ENCODE results near the gene DYRK1B. TPM values are rescaled to one million over a fixed set of nuclear protein-coding genes. Genes with fewer than 3 reads are reported as not detected.

The DYRK1B gene
- total RNA-seq, 1 experiment from 2014 or later = 11.8 TPM

DNA sequence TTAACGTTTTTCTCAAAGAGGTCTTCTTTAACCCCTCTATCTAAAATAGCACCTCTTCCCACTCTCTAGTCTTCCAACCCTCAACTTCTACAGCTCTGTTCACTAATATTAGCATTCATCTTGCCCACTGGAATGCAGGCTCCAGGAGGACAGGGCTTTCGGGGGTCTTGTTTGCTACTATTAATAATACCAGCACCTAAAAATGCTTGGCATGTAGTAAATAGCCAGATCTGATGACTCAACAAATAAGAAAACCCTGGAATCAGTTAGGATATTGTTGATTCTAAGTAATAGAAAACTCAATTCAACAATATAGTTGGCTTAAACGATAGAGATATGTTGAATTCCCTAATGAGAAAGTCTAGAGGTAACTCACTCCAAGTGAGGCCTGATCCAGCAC, 14.2 kb downstream of the DYRK1B start:
- H3K27ac Mint-ChIP-seq (ENCODE audit: low read depth, unreplicated experiment) = no peak overlapping the region
- no peaks in the 10 kb centered on the region for H3K27me3 Mint-ChIP-seq (ENCODE audit: insufficient read depth, unreplicated experiment)
- CTCF ChIA-PET = no interaction called here
- intact Hi-C loops (cut with micrococcal nuclease) = no loop called here
- H3K9me3 Mint-ChIP-seq (ENCODE audit: unreplicated experiment) = no peaks in the 10 kb centered on the region
- H3K4me3 Mint-ChIP-seq (ENCODE audit: unreplicated experiment) = no peak overlapping the region
- POLR2A ChIA-PET = no interaction called here
- BruUV-seq (replicated peaks) = no TSS peak
- TF ChIP-seq, protein P1, sequence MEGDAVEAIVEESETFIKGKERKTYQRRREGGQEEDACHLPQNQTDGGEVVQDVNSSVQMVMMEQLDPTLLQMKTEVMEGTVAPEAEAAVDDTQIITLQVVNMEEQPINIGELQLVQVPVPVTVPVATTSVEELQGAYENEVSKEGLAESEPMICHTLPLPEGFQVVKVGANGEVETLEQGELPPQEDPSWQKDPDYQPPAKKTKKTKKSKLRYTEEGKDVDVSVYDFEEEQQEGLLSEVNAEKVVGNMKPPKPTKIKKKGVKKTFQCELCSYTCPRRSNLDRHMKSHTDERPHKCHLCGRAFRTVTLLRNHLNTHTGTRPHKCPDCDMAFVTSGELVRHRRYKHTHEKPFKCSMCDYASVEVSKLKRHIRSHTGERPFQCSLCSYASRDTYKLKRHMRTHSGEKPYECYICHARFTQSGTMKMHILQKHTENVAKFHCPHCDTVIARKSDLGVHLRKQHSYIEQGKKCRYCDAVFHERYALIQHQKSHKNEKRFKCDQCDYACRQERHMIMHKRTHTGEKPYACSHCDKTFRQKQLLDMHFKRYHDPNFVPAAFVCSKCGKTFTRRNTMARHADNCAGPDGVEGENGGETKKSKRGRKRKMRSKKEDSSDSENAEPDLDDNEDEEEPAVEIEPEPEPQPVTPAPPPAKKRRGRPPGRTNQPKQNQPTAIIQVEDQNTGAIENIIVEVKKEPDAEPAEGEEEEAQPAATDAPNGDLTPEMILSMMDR (IDR thresholded peaks at IDR 0.05; ENCODE audit: unreplicated experiment) = no peak
- no peak for DNase-seq (ENCODE audit: unreplicated experiment)
- no peaks in the 10 kb centered on the region for H3K36me3 Mint-ChIP-seq (ENCODE audit: insufficient read depth, unreplicated experiment)
- no peaks in the 10 kb centered on the region for H3K4me1 Mint-ChIP-seq (ENCODE audit: insufficient read depth, unreplicated experiment)

DNA sequence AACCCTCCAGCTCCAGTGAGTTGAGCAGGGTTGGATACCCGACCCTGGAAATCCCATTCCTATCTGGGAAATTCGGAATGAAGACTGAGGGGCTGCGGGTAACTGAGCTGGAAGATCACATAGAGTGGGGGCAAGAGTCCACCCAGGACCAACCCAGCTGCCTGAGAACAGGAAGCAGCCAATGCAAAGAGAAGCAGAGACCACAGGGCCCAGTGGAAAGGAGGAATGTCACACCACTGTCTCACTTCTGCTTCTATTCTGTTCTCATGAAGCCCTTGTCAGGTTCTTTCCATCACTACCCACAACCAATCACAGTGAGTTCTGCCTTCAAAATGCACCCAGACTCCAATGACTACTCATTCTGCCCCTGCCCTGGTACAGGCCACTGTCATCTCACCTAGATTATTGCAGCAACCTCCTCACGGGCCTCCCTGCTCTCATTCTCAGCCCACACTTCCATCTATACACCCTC, 15.3 kb downstream of the DYRK1B start:
- TF ChIP-seq, protein P1 (IDR thresholded peaks at IDR 0.05; ENCODE audit: unreplicated experiment) = no peak
- Mint-ChIP-seq H3K4me1 (ENCODE audit: insufficient read depth, unreplicated experiment) (no peaks in the 10 kb centered on the region), H3K9me3 (ENCODE audit: unreplicated experiment) (no peaks in the 10 kb centered on the region), H3K27me3 (ENCODE audit: insufficient read depth, unreplicated experiment) (no peaks in the 10 kb centered on the region), H3K4me3 (ENCODE audit: unreplicated experiment) (no peak overlapping the region), H3K27ac (ENCODE audit: low read depth, unreplicated experiment) (no peak overlapping the region), H3K36me3 (ENCODE audit: insufficient read depth, unreplicated experiment) (no peaks in the 10 kb centered on the region)
- intact Hi-C loops (cut with micrococcal nuclease) = no loop called here
- POLR2A ChIA-PET = no interaction called here
- no peak for DNase-seq (ENCODE audit: unreplicated experiment)
- no TSS peak for BruUV-seq (replicated peaks)
- CTCF ChIA-PET = no interaction called here

DNA sequence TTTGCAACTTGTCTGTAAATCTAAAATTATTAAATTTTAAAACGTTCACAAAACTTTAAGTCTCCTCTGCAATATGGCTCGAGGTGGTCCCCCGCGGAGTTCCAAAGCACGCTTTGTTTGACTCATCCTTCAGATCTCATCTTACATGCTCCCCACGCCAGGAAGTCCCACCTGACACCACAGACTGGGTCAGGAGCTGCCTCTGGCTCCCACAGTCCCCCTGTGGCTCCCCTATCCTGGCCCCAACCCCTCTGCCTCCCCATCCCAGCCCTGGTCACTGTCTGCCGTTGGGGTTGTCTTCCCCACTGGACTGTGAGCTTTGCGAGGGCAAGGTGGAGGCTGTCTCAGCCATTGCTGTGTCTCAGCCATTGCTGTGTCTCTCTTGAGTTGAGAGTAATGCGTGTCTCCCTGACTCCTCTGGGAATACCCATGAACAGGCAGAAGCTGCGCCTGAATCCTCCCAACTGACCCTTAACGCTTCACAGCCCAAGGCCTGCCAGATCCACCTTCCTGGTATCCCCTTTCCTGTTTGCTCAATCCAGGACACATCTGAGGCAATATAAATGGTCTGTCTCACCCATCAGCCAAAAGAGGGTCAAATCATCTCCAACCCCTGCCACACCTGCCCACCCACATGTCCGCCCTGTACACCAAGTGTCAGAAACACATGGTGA, 15.9 kb downstream of the DYRK1B start:
- H3K36me3 Mint-ChIP-seq (ENCODE audit: insufficient read depth, unreplicated experiment) = no peaks in the 10 kb centered on the region
- ChIA-PET POLR2A (no interaction called here), CTCF (no interaction called here)
- BruUV-seq (replicated peaks) = no TSS peak
- no peaks in the 10 kb centered on the region for H3K9me3 Mint-ChIP-seq (ENCODE audit: unreplicated experiment)
- no peak overlapping the region for H3K4me3 Mint-ChIP-seq (ENCODE audit: unreplicated experiment)
- TF ChIP-seq, protein P1 (IDR thresholded peaks at IDR 0.05; ENCODE audit: unreplicated experiment) = no peak
- H3K27ac Mint-ChIP-seq (ENCODE audit: low read depth, unreplicated experiment) = no peak overlapping the region
- intact Hi-C loops (cut with micrococcal nuclease) = no loop called here
- H3K27me3 Mint-ChIP-seq (ENCODE audit: insufficient read depth, unreplicated experiment) = no peaks in the 10 kb centered on the region
- no peaks in the 10 kb centered on the region for H3K4me1 Mint-ChIP-seq (ENCODE audit: insufficient read depth, unreplicated experiment)
- no peak for DNase-seq (ENCODE audit: unreplicated experiment)

DNA sequence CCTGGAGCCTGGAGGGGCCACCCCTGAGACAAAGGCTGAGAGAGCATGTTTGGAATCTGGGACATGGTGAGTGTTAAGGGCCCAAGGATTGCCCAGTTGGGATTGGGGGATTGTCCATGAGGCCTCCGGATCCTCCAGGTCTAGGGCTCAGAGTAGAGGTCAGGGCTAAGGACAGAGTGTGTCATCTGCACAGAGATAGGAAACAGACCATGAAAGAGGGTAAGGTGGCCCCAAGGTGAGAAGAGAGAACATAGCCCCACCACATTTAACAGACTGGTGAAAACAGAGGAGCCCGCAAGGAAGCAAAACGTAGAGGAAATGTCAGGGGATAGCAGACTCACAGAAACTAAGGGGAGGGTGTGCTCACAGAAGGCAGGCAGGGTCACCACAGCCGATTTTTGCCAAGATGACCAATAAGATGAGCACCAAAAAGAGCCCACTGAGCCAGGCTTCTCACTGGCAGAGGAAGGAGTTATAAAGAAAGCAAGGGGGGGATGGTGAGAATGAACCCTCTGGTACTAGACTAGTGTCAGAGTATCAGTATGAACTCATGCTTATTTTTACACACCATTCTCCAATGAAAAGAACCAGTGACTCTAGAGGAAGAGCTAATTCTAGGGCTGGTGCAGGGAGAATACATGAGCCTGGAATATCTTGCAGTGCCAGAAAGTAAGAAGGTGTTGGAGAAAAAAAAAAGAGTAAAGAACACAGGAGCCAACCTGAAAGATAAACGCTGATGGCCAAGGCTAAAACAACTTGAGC, 17.5 kb downstream of the DYRK1B start:
- TF ChIP-seq, protein P1 (IDR thresholded peaks at IDR 0.05; ENCODE audit: unreplicated experiment) = no peak
- DNase-seq (ENCODE audit: unreplicated experiment) = no peak
- H3K4me1 Mint-ChIP-seq (ENCODE audit: insufficient read depth, unreplicated experiment) = no peaks in the 10 kb centered on the region
- H3K27me3 Mint-ChIP-seq (ENCODE audit: insufficient read depth, unreplicated experiment) = no peaks in the 10 kb centered on the region
- POLR2A ChIA-PET = no interaction called here
- H3K9me3 Mint-ChIP-seq (ENCODE audit: unreplicated experiment) = no peaks in the 10 kb centered on the region
- CTCF ChIA-PET = no interaction called here
- H3K27ac Mint-ChIP-seq (ENCODE audit: low read depth, unreplicated experiment) = no peak overlapping the region
- BruUV-seq (replicated peaks) = no TSS peak
- H3K4me3 Mint-ChIP-seq (ENCODE audit: unreplicated experiment) = no peak overlapping the region
- H3K36me3 Mint-ChIP-seq (ENCODE audit: insufficient read depth, unreplicated experiment) = no peaks in the 10 kb centered on the region
- intact Hi-C loops (cut with micrococcal nuclease) = no loop called here

All from MCF 10A (cell line).